ENCODE measurements around the gene CPLANE1. TPM values are rescaled to one million over a fixed set of nuclear protein-coding genes. Genes with fewer than 3 reads are reported as not detected.
"Not testable (repeated sequence)": the region's sequence is repeated elsewhere in the genome, so short reads cannot be mapped to it uniquely, and the experiment has no call there.

CPLANE1 gene
- total RNA-seq, 1 donor from 2014 or later = 7.8 TPM

- Mint-ChIP-seq H3K27ac (no peak overlapping the region), H3K9me3 (peaks cover 15% of the 10 kb centered on the region), H3K27me3 (no peaks in the 10 kb centered on the region), H3K36me3 (ENCODE audit: low read depth) (peaks cover 42% of the 10 kb centered on the region), H3K4me3 (no peak overlapping the region), H3K4me1 (no peaks in the 10 kb centered on the region)
- intact Hi-C loops (cut with micrococcal nuclease) = no loop called here
- no peak for DNase-seq
Measured at GRCh38 chr5:37234288-37234687, 14.9 kb downstream of the CPLANE1 start.

DNA sequence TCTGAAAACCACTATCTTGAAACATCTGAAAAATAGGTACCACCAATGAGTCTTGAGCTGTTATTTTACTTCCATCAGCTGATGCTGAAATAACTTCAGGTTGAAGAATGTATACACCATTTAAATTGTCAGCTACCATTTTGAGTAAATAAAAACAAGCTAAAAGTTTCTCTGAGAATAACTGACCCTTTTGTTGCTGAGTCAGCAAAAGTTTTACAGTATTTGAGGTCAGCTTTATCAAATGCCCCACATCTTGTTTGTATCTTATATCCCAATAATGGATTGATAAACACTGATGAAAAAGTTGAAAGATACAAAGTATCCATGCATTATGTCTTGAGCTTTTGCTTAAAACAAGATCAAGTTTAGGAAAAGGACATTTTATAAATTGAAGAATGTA lies 22.8 kb downstream of the CPLANE1 start:
- Mint-ChIP-seq H3K36me3 (ENCODE audit: low read depth) (peaks cover 26% of the 10 kb centered on the region), H3K9me3 (no peaks in the 10 kb centered on the region)

GRCh38 chr5:37222181-37222580 lies 27.0 kb downstream of the CPLANE1 start:
- intact Hi-C loops (cut with micrococcal nuclease) = no loop called here
- DNase-seq = no peak
- peaks cover 24% of the 10 kb centered on the region for H3K36me3 Mint-ChIP-seq (ENCODE audit: low read depth)
- no peaks in the 10 kb centered on the region for H3K4me1 Mint-ChIP-seq
- H3K27ac Mint-ChIP-seq = no peak overlapping the region
- H3K27me3 Mint-ChIP-seq = no peaks in the 10 kb centered on the region
- H3K4me3 Mint-ChIP-seq = no peak overlapping the region
- H3K9me3 Mint-ChIP-seq = no peaks in the 10 kb centered on the region

More for the DNA sequence above, 22.8 kb downstream of the CPLANE1 start:
- no peak for DNase-seq
- intact Hi-C loops (cut with micrococcal nuclease) = no loop called here
- H3K4me1 Mint-ChIP-seq = no peaks in the 10 kb centered on the region
- H3K4me3 Mint-ChIP-seq = no peak overlapping the region
- H3K27ac Mint-ChIP-seq = no peak overlapping the region
- H3K27me3 Mint-ChIP-seq = no peaks in the 10 kb centered on the region

GRCh38 chr5:37220426-37220825 lies 28.8 kb downstream of the CPLANE1 start:
- H3K36me3 Mint-ChIP-seq (ENCODE audit: low read depth) = peaks cover 20% of the 10 kb centered on the region
- intact Hi-C loops (cut with micrococcal nuclease); H3K4me1 Mint-ChIP-seq; H3K9me3 Mint-ChIP-seq; H3K27me3 Mint-ChIP-seq; H3K4me3 Mint-ChIP-seq; H3K27ac Mint-ChIP-seq; DNase-seq: not testable (repeated sequence)

- H3K9me3 Mint-ChIP-seq; DNase-seq; H3K27me3 Mint-ChIP-seq; H3K4me3 Mint-ChIP-seq; intact Hi-C loops (cut with micrococcal nuclease); H3K27ac Mint-ChIP-seq; H3K4me1 Mint-ChIP-seq: not testable (repeated sequence)
- H3K36me3 Mint-ChIP-seq (ENCODE audit: low read depth) = peaks cover 20% of the 10 kb centered on the region
Measured at GRCh38 chr5:37219384-37219783, 29.8 kb downstream of the CPLANE1 start.

GRCh38 chr5:37217976-37218375 lies 31.2 kb downstream of the CPLANE1 start:
- H3K36me3 Mint-ChIP-seq (ENCODE audit: low read depth) = peaks cover 15% of the 10 kb centered on the region
- no peak overlapping the region for H3K27ac Mint-ChIP-seq
- intact Hi-C loops (cut with micrococcal nuclease) = no loop called here
- H3K4me1 Mint-ChIP-seq = peaks cover 5% of the 10 kb centered on the region
- H3K27me3 Mint-ChIP-seq = no peaks in the 10 kb centered on the region
- H3K9me3 Mint-ChIP-seq = no peaks in the 10 kb centered on the region
- H3K4me3 Mint-ChIP-seq = no peak overlapping the region
- DNase-seq = no peak

- DNase-seq = no peak
- intact Hi-C loops (cut with micrococcal nuclease) = no loop called here
- Mint-ChIP-seq H3K9me3 (no peaks in the 10 kb centered on the region), H3K4me1 (peaks cover 11% of the 10 kb centered on the region), H3K4me3 (no peak overlapping the region), H3K27ac (peak overlapping the region; percentile 25), H3K36me3 (ENCODE audit: low read depth) (peaks cover 9% of the 10 kb centered on the region), H3K27me3 (no peaks in the 10 kb centered on the region)
Measured at GRCh38 chr5:37214550-37214949, 34.6 kb downstream of the CPLANE1 start.

- DNase-seq = no peak
- H3K36me3 Mint-ChIP-seq (ENCODE audit: low read depth) = peaks cover 8% of the 10 kb centered on the region
- intact Hi-C loops (cut with micrococcal nuclease) = no loop called here
- no peak overlapping the region for H3K4me3 Mint-ChIP-seq
- no peaks in the 10 kb centered on the region for H3K9me3 Mint-ChIP-seq
- no peak overlapping the region for H3K27ac Mint-ChIP-seq
- H3K27me3 Mint-ChIP-seq = no peaks in the 10 kb centered on the region
- H3K4me1 Mint-ChIP-seq = peaks cover 16% of the 10 kb centered on the region
Measured at GRCh38 chr5:37212096-37212495, 37.1 kb downstream of the CPLANE1 start.

GRCh38 chr5:37211661-37212060 lies 37.5 kb downstream of the CPLANE1 start:
- no peak overlapping the region for H3K27ac Mint-ChIP-seq
- H3K27me3 Mint-ChIP-seq = no peaks in the 10 kb centered on the region
- DNase-seq = no peak
- H3K4me1 Mint-ChIP-seq = peaks cover 16% of the 10 kb centered on the region
- no peaks in the 10 kb centered on the region for H3K9me3 Mint-ChIP-seq
- H3K36me3 Mint-ChIP-seq (ENCODE audit: low read depth) = peaks cover 8% of the 10 kb centered on the region
- H3K4me3 Mint-ChIP-seq = no peak overlapping the region
- intact Hi-C loops (cut with micrococcal nuclease) = no loop called here

- Mint-ChIP-seq H3K27ac (peak overlapping the region; percentile 72), H3K27me3 (no peaks in the 10 kb centered on the region), H3K4me3 (peak overlapping the region; percentile 76), H3K9me3 (no peaks in the 10 kb centered on the region), H3K36me3 (ENCODE audit: low read depth) (peaks cover 9% of the 10 kb centered on the region), H3K4me1 (peaks cover 12% of the 10 kb centered on the region)
- DNase-seq = peak; percentile 75
- intact Hi-C loops (cut with micrococcal nuclease) = no loop called here
Measured at GRCh38 chr5:37208883-37209797, 40.0 kb downstream of the CPLANE1 start.

DNA sequence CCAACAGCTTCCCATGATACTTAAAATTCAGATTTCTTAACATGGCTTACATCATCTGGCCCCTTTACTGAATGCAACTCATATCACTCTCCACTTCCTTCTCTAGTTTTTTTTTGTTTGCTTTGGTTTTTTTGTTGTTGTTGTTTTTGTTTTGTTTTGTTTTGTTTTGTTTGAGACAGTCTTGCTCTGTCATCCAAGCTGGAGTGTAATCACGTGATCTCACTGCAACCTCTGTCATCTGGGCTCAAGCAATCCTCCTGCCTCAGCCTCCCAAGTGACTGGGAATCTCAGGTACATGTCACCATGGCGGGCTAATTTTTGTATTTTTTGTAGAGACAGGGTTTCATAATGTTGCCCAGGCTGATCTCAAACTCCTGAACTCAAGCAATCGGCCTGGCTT lies 41.4 kb downstream of the CPLANE1 start:
- peaks cover 11% of the 10 kb centered on the region for H3K4me1 Mint-ChIP-seq
- no peak overlapping the region for H3K27ac Mint-ChIP-seq
- intact Hi-C loops (cut with micrococcal nuclease) = no loop called here
- DNase-seq = no peak
- no peaks in the 10 kb centered on the region for H3K27me3 Mint-ChIP-seq
- peaks cover 9% of the 10 kb centered on the region for H3K36me3 Mint-ChIP-seq (ENCODE audit: low read depth)
- H3K4me3 Mint-ChIP-seq = no peak overlapping the region
- H3K9me3 Mint-ChIP-seq = no peaks in the 10 kb centered on the region

- Mint-ChIP-seq H3K27me3 (no peaks in the 10 kb centered on the region), H3K9me3 (no peaks in the 10 kb centered on the region), H3K27ac (no peak overlapping the region), H3K4me3 (no peak overlapping the region), H3K36me3 (ENCODE audit: low read depth) (peaks cover 6% of the 10 kb centered on the region), H3K4me1 (peaks cover 11% of the 10 kb centered on the region)
- intact Hi-C loops (cut with micrococcal nuclease) = no loop called here
- no peak for DNase-seq
Measured at GRCh38 chr5:37206736-37207135, 42.4 kb downstream of the CPLANE1 start.

DNA sequence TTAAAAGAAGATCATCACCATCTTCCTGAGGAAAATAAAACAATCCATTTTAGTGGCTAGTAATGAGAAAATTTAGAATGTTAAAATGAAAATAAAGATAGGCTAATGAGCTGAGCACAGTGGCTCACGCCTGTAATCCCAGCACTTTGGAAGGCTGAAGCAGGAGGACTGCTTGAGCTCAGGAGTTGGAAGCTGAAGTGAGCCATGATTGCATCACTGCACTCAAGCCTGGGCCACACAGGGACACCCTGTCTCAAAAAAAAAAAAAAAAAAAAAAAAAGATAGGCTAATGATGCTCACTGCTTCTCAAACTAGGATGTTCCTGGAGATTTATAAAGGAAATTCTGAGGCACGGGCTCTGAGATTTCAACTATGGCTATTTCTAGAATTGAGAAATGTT lies 50.3 kb downstream of the CPLANE1 start:
- DNase-seq = no peak
- H3K27ac Mint-ChIP-seq = no peak overlapping the region
- no peaks in the 10 kb centered on the region for H3K9me3 Mint-ChIP-seq
- peaks cover 19% of the 10 kb centered on the region for H3K4me1 Mint-ChIP-seq
- H3K4me3 Mint-ChIP-seq = no peak overlapping the region
- intact Hi-C loops (cut with micrococcal nuclease) = loop anchor here (5.0 kb wide), 1 partner anchor 87 kb away; no protein-coding TSS in a partner anchor
- H3K27me3 Mint-ChIP-seq = no peaks in the 10 kb centered on the region
- H3K36me3 Mint-ChIP-seq (ENCODE audit: low read depth) = peaks cover 11% of the 10 kb centered on the region

- DNase-seq = peak; percentile 67
- H3K9me3 Mint-ChIP-seq = no peaks in the 10 kb centered on the region
- intact Hi-C loops (cut with micrococcal nuclease) = loop anchor here (5.0 kb wide), 1 partner anchor 86 kb away; no protein-coding TSS in a partner anchor
Measured at GRCh38 chr5:37198061-37198460, 51.1 kb downstream of the CPLANE1 start.

More at GRCh38 chr5:37198061-37198460, 51.1 kb downstream of the CPLANE1 start:
- peaks cover 11% of the 10 kb centered on the region for H3K36me3 Mint-ChIP-seq (ENCODE audit: low read depth)
- H3K27ac Mint-ChIP-seq = peak overlapping the region; percentile 59
- peaks cover 19% of the 10 kb centered on the region for H3K4me1 Mint-ChIP-seq
- H3K27me3 Mint-ChIP-seq = no peaks in the 10 kb centered on the region
- H3K4me3 Mint-ChIP-seq = peak overlapping the region; percentile 72
